Ovary (tissue), 9 donors: ENCODE results near the gene ZZZ3. TPM values are rescaled to one million over a fixed set of nuclear protein-coding genes. Genes with fewer than 3 reads are reported as not detected.
A peak's percentile ranks its signal among the peaks of the same experiment; 100 is the strongest.

Source experiments
- DNase-seq, 5 donors: peaks; one replicate each; pipeline ENCODE4 v3.0.0-alpha.2; 2019 to 2020
- H3K27ac ChIP-seq, 2 donors: fragments of 200-600 bp; one replicate each; pipeline versions ENCODE4 v1.5.1 to v1.8.0; 2019 to 2022
- H3K27me3 ChIP-seq: fragments of 200-600 bp; one replicate; pipeline ENCODE4 v1.8.0; 2022
- H3K36me3 ChIP-seq: fragments of 200-600 bp; sonication (generic); one replicate; pipeline ENCODE4 v1.5.1; 2019
- H3K4me1 ChIP-seq: one replicate; pipeline ENCODE4 v1.8.1; 2013; ENCODE audit warnings: mild to moderate bottlenecking, moderate library complexity; ENCODE audit not compliant: insufficient read depth
- H3K4me3 ChIP-seq: fragments of 200-600 bp; sonication (generic); one replicate; pipeline ENCODE4 v1.5.1; 2017
- H3K9me3 ChIP-seq, 2 donors: fragments of 200-600 bp in 1 of 2; sonication (generic) in 1 of 2; one replicate each; pipeline versions ENCODE4 v1.5.1 to v1.8.1; 2013 to 2019; ENCODE audit warnings: mild to moderate bottlenecking in 1 of 2, moderate library complexity in 1 of 2
- CTCF ChIP-seq, 3 donors: fragments of 450-650 bp in 2 of 3; fragments of 200-600 bp in 1 of 3; IDR thresholded peaks; one replicate each; pipeline versions ENCODE4 v1.5.1 to v1.8.0; 2016 to 2022; ENCODE audit warnings: antibody characterized with exemption in 3 of 3, mild to moderate bottlenecking in 1 of 3
- EP300 ChIP-seq: sonication (generic); formaldehyde crosslinking; IDR thresholded peaks from one replicate; pipeline ENCODE4 v1.6.1; 2017; ENCODE audit warnings: antibody characterized with exemption
- POLR2A ChIP-seq: fragments of 450-650 bp; IDR thresholded peaks from one replicate; pipeline ENCODE4 v1.6.1; 2017; ENCODE audit warnings: antibody characterized with exemption, mild to moderate bottlenecking, moderate library complexity
- WGBS, 3 donors: extraction: QIAGEN DNeasy Blood & Tissue Kit in 1 of 3; methylation state at CpG; one replicate each; pipeline versions ENCODE4 v1.1.5 to v1.1.7; 2013 to 2017; 5-methylcytosine and 5-hydroxymethylcytosine counted together
- intact Hi-C, 4 donors: fragments of 100-400 bp; cut with DNase I; formaldehyde crosslinking; loops; one replicate each; pipeline versions ENCODE4 v1.11.0 to v1.15.1; 2022 to 2023
- polyA plus RNA-seq, 2 donors: library from polyadenylated mRNA; stranded (reverse); fragments of 200-250 nt in 1 of 2; fragments of 350-450 nt in 1 of 2; fragmentation: Illumina TruSeq in 1 of 2; extraction: RNeasy Lipid Tissue Mini Kit (QIAGEN cat#74804) in 1 of 2; gene quantifications; one replicate each; pipeline ENCODE4 v1.2.3, GENCODE V29; 2013 to 2014
- total RNA-seq, 7 donors: library from RNA; depleted of rRNA in 2 of 7; stranded (reverse); fragments of >200 nt in 2 of 7; fragmentation: NEBNext Ultra II Directional in 3 of 7; extraction: Animal tissue kit (Norgen Biotek cat#: 25700) in 3 of 7; gene quantifications; one replicate each; pipeline versions ENCODE4 v1.1.0 to v1.2.4, GENCODE V29; 2016 to 2023
- donor health status: DM: no; HTN: no; CAD: no; lungs with moderate emphysema.
- donor health status: DM: no; HTN: no; CAD: no.
- donor health status: Bipolar disorder and iron deficiency.
- donor health status: DM: yes; HTN: yes; CAD: no.
- donor health status: DM: no; HTN: no; CAD: no.
- donor health status: DM: yes; HTN: yes; CAD: no.

The ZZZ3 gene
- total and polyA plus RNA-seq, 9 donors = 16.6 to 65.4 (median 53.0) TPM

- H3K27ac ChIP-seq = no peak overlapping the region
- TF ChIP-seq POLR2A = no peak
- 92 to 95% (median 93%) methylated on average over 3 of the region's 3 CpGs for WGBS, 3 donors
- no peaks in the 10 kb centered on the region for H3K36me3 ChIP-seq
- H3K9me3 ChIP-seq = no peaks in the 10 kb centered on the region
- no peaks in the 10 kb centered on the region for H3K4me1 ChIP-seq
- no peaks in the 10 kb centered on the region for H3K27me3 ChIP-seq
- no peak overlapping the region for H3K4me3 ChIP-seq
- DNase-seq = no peak
- intact Hi-C loops = no loop called here
Observed at GRCh38 chr1:77697441-77697840, 15.0 kb upstream of the ZZZ3 start.

- no peak for DNase-seq
- Histone ChIP-seq H3K4me1 (no peaks in the 10 kb centered on the region), H3K4me3 (no peak overlapping the region), H3K27ac (no peak overlapping the region), H3K9me3 (no peaks in the 10 kb centered on the region), H3K36me3 (no peaks in the 10 kb centered on the region), H3K27me3 (no peaks in the 10 kb centered on the region)
- intact Hi-C loops = no loop called here
- TF ChIP-seq POLR2A = no peak
- TF ChIP-seq EP300 = no peak
- no peak for TF ChIP-seq CTCF (IDR thresholded peaks at IDR 0.05)
- 86 to 93% (median 92%) methylated on average over 3 of the region's 3 CpGs for WGBS, 3 donors
Observed at GRCh38 chr1:77688939-77689338, 6.5 kb upstream of the ZZZ3 start.

- Histone ChIP-seq H3K36me3 (no peaks in the 10 kb centered on the region), H3K27me3 (no peaks in the 10 kb centered on the region), H3K4me3 (peak overlapping the region; percentile 14), H3K27ac (no peak overlapping the region), H3K9me3 (no peaks in the 10 kb centered on the region), H3K4me1 (no peaks in the 10 kb centered on the region)
- peak; percentile 22 to 58 (median 35) for DNase-seq
- intact Hi-C loops = no loop called here
- TF ChIP-seq POLR2A (no peak), EP300 (no peak), CTCF (IDR thresholded peaks at IDR 0.05) (no peak)
- WGBS, 3 donors = 20 to 28% (median 24%) methylated on average over 21 of the region's 21 CpGs
Observed at GRCh38 chr1:77687519-77687906, 5.1 kb upstream of the ZZZ3 start.

GRCh38 chr1:77686796-77687518 lies 4.5 kb upstream of the ZZZ3 start:
- Histone ChIP-seq H3K36me3 (no peaks in the 10 kb centered on the region), H3K27ac (no peak overlapping the region), H3K9me3 (no peaks in the 10 kb centered on the region), H3K27me3 (no peaks in the 10 kb centered on the region), H3K4me1 (no peaks in the 10 kb centered on the region), H3K4me3 (no peak overlapping the region)
- TF ChIP-seq POLR2A (no peak), EP300 (no peak), CTCF (IDR thresholded peaks at IDR 0.05) (no peak)
- DNase-seq = peak in 3 of 5 donors; percentile 25 to 40 (median 36)
- intact Hi-C loops = no loop called here
- WGBS, 3 donors = 81 to 83% (median 82%) methylated on average over 31 to 33 of the region's 33 CpGs
